Adrenal gland (tissue), 12 donors: Measurements from ENCODE around the gene BRD7. TPM values are rescaled to one million over a fixed set of nuclear protein-coding genes. Genes with fewer than 3 reads are reported as not detected.
"Not testable (repeated sequence)": the region's sequence is repeated elsewhere in the genome, so short reads cannot be mapped to it uniquely, and the experiment has no call there.

ENCODE experiments used
- DNase-seq, 7 donors: peaks; one replicate each; pipeline ENCODE4 v3.0.0-alpha.2; 2019 to 2020
- H3K27ac ChIP-seq, 5 donors: fragments of 200-600 bp; sonication (generic) in 4 of 5; 1 replicate in 3 of 5; 2 replicates in 2 of 5; pipeline versions ENCODE4 v1.5.1 to v1.8.0; 2016 to 2020; ENCODE audit warnings: mild to moderate bottlenecking in 1 of 5
- H3K27me3 ChIP-seq: fragments of 200-600 bp; 2 replicates; pipeline ENCODE4 v1.8.0; 2021
- H3K36me3 ChIP-seq, 2 donors: fragments of 200-600 bp; replicated peaks in 1 of 2; 1 replicate in 1 of 2; 2 replicates in 1 of 2; pipeline versions ENCODE4 v1.5.1 to v1.8.0; 2018 to 2022
- H3K4me1 ChIP-seq, 2 donors: fragments of 200-600 bp; replicated peaks in 1 of 2; 1 replicate in 1 of 2; 2 replicates in 1 of 2; pipeline versions ENCODE4 v1.5.1 to v1.8.0; 2018 to 2021
- H3K4me3 ChIP-seq, 4 donors: fragments of 200-600 bp; sonication (generic) in 3 of 4; one replicate each; pipeline ENCODE4 v1.5.1; 2016 to 2018
- H3K9me3 ChIP-seq, 3 donors: fragments of 200-600 bp; sonication (generic) in 1 of 3; replicated peaks in 1 of 3; 1 replicate in 2 of 3; 2 replicates in 1 of 3; pipeline versions ENCODE4 v1.5.1 to v1.8.0; 2016 to 2021
- CTCF ChIP-seq, 6 experiments: fragments of 450-650 bp in 4 of 6; fragments of 200-600 bp in 2 of 6; sonication (generic) in 1 of 6; IDR thresholded peaks; 1 replicate in 5 of 6; 2 replicates in 1 of 6; pipeline versions ENCODE4 v1.5.1 to v1.8.0; 2016 to 2021; ENCODE audit warnings: antibody characterized with exemption in 6 of 6, mild to moderate bottlenecking in 2 of 6, moderate library complexity in 1 of 6
- POLR2A ChIP-seq, 2 donors: fragments of 450-650 bp; IDR thresholded peaks; one replicate each; pipeline ENCODE4 v1.6.1; 2017; ENCODE audit warnings: antibody characterized with exemption in 2 of 2, mild to moderate bottlenecking in 2 of 2, moderate library complexity in 1 of 2
- WGBS, 4 donors: extraction: QIAGEN DNeasy Blood & Tissue Kit in 2 of 4; methylation state at CpG; one replicate each; pipeline versions ENCODE4 v1.1.5 to v1.1.7; 2013 to 2017; 5-methylcytosine and 5-hydroxymethylcytosine counted together
- intact Hi-C, 2 donors: fragments of 100-400 bp; cut with DNase I; formaldehyde crosslinking; loops; one replicate each; pipeline versions ENCODE4 v1.14.1 to v1.15.0; 2022 to 2023
- polyA plus RNA-seq, 3 donors: library from polyadenylated mRNA; stranded (reverse); fragments of 200-250 nt in 2 of 3; fragments of 350-450 nt in 1 of 3; fragmentation: Illumina TruSeq in 1 of 3; extraction: RNeasy Lipid Tissue Mini Kit (QIAGEN cat#74804) in 1 of 3; gene quantifications; one replicate each; pipeline ENCODE4 v1.2.3, GENCODE V29; 2013 to 2014
- total RNA-seq, 9 donors: library from RNA; depleted of rRNA in 4 of 9; stranded (reverse); fragments of >200 nt in 4 of 9; fragments of 120-200 nt in 1 of 9; fragmentation: NEBNext Ultra II Directional in 1 of 9; extraction: Animal tissue kit (Norgen Biotek cat#: 25700) in 1 of 9; gene quantifications; one replicate each; pipeline versions ENCODE4 v1.1.0 to v1.2.4, GENCODE V29; 2013 to 2023
- donor health status: healthy with polysubstance abuse.
- donor health status: Bipolar disorder and iron deficiency.
- donor health status: DM: yes; HTN: yes; CAD: no.
- donor health status: DM: no; HTN: no; CAD: no.
- donor health status: DM: no; HTN: no; CAD: no.
- donor health status: DM: yes; HTN: yes; CAD: no.

Gene BRD7
- total and polyA plus RNA-seq, 12 donors, result 37.2 to 117 (median 58.7) TPM

GRCh38 chr16:50354082-50354481 is 14.7 kb downstream of the BRD7 start:
- peaks cover 0 to 49% of the 10 kb centered on the region in 2 donors for H3K36me3 ChIP-seq
- no peaks in the 10 kb centered on the region for H3K4me1 ChIP-seq
- no peak overlapping the region for H3K4me3 ChIP-seq
- TF ChIP-seq POLR2A (IDR thresholded peaks at IDR 0.05) (no peak), CTCF (IDR thresholded peaks at IDR 0.05) (no peak)
- no peak for DNase-seq
- no peak overlapping the region for H3K27ac ChIP-seq
- no peaks in the 10 kb centered on the region for H3K27me3 ChIP-seq
- WGBS, 4 donors, result 49 to 72% (median 68%) methylated on average over 1 of the region's 1 CpG
- intact Hi-C loops, result loop anchor here (10.0 kb wide), 3 partner anchors 109 to 329 kb away; partner anchors contain the start of gene CNEP1R1 (in 1 of the 2)
- peaks cover 0 to 4% (median 0%) of the 10 kb centered on the region in 3 donors for H3K9me3 ChIP-seq

GRCh38 chr16:50351952-50352351 is 16.8 kb downstream of the BRD7 start:
- H3K9me3 ChIP-seq, result peaks cover 0 to 4% (median 0%) of the 10 kb centered on the region in 3 donors
- TF ChIP-seq CTCF (IDR thresholded peaks at IDR 0.05), result no peak
- no peak for TF ChIP-seq POLR2A (IDR thresholded peaks at IDR 0.05)
- no peaks in the 10 kb centered on the region for H3K4me1 ChIP-seq
- intact Hi-C loops, result loop anchor here (10.0 kb wide), 3 partner anchors 107 to 327 kb away; partner anchors contain the start of gene CNEP1R1 (in 1 of the 2)
- no peak overlapping the region for H3K27ac ChIP-seq
- 93 to 98% (median 96%) methylated on average over 2 of the region's 2 CpGs for WGBS, 4 donors
- DNase-seq, result no peak
- no peak overlapping the region for H3K4me3 ChIP-seq
- peaks cover 0 to 44% of the 10 kb centered on the region in 2 donors for H3K36me3 ChIP-seq
- no peaks in the 10 kb centered on the region for H3K27me3 ChIP-seq

GRCh38 chr16:50351116-50351515 is 17.7 kb downstream of the BRD7 start:
- no peak overlapping the region for H3K27ac ChIP-seq
- no peaks in the 10 kb centered on the region for H3K4me1 ChIP-seq
- peaks cover 0 to 42% of the 10 kb centered on the region in 2 donors for H3K36me3 ChIP-seq
- no peaks in the 10 kb centered on the region for H3K27me3 ChIP-seq
- no peak for TF ChIP-seq POLR2A (IDR thresholded peaks at IDR 0.05)
- no peak for TF ChIP-seq CTCF (IDR thresholded peaks at IDR 0.05)
- H3K9me3 ChIP-seq, result peaks cover 0 to 4% (median 0%) of the 10 kb centered on the region in 3 donors
- H3K4me3 ChIP-seq, result no peak overlapping the region
- intact Hi-C loops, result loop anchor here (10.0 kb wide), 3 partner anchors 106 to 326 kb away; partner anchors contain the start of gene CNEP1R1 (in 1 of the 2)
- DNase-seq, result no peak
- WGBS, 4 donors, result 93 to 96% (median 94%) methylated on average over 5 of the region's 5 CpGs

GRCh38 chr16:50345210-50345609 is 23.6 kb downstream of the BRD7 start:
- WGBS, 4 donors, result 86 to 98% (median 94%) methylated on average over 2 of the region's 2 CpGs
- H3K4me3 ChIP-seq, DNase-seq, H3K27me3 ChIP-seq, H3K9me3 ChIP-seq, intact Hi-C loops, H3K4me1 ChIP-seq, H3K27ac ChIP-seq: not testable (repeated sequence)
- H3K36me3 ChIP-seq, result peaks cover 0 to 24% of the 10 kb centered on the region in 2 donors

- WGBS, 4 donors, result 85 to 91% (median 87%) methylated on average over 6 to 8 of the region's 8 CpGs
- H3K36me3 ChIP-seq, result peaks cover 0 to 32% of the 10 kb centered on the region in 2 donors
- H3K27me3 ChIP-seq, intact Hi-C loops, H3K4me3 ChIP-seq, H3K27ac ChIP-seq, H3K4me1 ChIP-seq, H3K9me3 ChIP-seq, DNase-seq: not testable (repeated sequence)
Observed at GRCh38 chr16:50343566-50343965, 25.2 kb downstream of the BRD7 start.
